ENCODE results near the gene TCF7L1.
"Not testable (repeated sequence)": the region's sequence is repeated elsewhere in the genome, so short reads cannot be mapped to it uniquely, and the experiment has no call there.

TCF7L1 gene, protein sequence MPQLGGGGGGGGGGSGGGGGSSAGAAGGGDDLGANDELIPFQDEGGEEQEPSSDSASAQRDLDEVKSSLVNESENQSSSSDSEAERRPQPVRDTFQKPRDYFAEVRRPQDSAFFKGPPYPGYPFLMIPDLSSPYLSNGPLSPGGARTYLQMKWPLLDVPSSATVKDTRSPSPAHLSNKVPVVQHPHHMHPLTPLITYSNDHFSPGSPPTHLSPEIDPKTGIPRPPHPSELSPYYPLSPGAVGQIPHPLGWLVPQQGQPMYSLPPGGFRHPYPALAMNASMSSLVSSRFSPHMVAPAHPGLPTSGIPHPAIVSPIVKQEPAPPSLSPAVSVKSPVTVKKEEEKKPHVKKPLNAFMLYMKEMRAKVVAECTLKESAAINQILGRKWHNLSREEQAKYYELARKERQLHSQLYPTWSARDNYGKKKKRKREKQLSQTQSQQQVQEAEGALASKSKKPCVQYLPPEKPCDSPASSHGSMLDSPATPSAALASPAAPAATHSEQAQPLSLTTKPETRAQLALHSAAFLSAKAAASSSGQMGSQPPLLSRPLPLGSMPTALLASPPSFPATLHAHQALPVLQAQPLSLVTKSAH

DNA sequence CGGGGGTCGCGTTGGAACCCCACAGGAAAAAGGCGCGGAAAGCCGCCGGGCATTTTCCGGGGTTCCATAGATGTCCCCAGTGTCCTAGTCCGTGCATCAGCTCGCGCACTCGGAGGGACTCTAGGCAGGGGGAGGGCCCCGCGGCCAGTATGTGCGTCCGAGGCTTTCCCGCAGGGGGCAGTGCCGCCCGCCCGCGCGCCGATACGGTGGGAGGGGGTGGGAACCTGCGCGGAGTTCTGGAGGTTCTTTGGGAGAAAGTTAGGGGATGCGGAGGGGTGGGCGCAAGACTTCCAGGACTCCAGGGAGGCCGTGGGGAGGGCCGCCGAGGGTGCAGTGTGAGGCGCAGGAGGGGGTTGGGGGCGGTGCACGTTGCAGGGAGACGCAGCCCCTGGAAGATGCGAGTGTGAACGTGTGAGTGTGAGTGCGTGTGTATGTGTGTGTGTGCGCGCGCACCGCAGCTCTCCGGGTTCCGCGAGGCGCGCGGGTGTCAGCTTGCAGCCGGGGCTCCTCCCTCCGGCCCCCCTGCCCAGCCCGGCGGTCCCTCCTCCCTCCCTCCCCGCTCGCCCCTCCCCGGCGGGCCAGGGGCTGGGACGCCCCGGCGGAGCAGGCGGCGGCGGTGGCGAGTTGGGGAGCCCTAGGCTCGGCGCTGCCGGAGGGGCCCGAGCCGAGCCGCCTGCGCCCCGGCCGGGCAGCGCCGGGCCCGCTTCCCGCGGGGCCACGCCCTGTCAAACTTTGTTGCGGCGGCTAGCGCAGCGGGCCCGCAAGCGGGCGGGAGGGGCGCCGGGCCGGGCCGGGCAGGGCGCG is at the start of gene TCF7L1:
Gene TCF7L1 (plus strand): TSS at position 559 of the 804 bp plus-strand sequence. CDS start 293 bp downstream, outside the sequence.
- DNase-seq, result peak; percentile 94

DNA sequence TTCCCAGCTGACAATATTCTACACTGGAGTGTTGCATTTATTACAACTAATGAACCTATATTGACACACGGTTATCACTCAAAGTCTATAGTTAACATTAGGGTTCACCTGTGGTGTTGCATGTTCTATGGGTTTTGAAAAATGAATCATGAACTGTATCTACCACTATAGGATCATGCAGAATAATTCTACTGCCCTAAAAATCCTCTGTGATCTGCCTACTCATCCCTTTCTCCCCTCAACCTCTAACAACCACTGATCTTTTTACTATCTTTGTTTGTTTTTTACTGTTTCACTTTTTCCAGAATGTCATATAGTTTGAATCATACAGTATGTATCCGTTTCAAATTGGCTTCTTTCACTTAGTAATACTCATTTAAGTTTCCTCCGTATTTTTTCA is 47.6 kb upstream of the TCF7L1 start:
- DNase-seq, result no peak

DNA sequence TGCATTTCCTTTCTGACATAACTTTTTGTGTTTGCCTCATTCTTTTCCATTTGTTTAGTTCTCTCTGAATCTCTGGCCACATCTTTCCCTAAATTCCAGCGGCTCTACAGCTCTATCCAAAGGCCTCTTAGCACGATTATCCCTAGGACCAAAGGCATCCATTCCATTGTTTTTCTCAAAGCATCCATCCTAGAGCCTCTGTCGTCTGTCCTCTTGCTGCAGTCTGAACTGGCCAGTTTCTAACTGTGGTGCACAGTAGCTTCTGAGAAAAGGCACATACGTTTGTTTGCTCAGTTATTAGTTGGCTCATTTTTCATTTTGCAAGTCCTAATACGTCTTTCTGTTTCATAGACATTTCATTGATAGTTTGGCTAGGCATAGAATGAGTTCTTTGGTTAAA is 45.7 kb upstream of the TCF7L1 start:
- no peak for DNase-seq

DNA sequence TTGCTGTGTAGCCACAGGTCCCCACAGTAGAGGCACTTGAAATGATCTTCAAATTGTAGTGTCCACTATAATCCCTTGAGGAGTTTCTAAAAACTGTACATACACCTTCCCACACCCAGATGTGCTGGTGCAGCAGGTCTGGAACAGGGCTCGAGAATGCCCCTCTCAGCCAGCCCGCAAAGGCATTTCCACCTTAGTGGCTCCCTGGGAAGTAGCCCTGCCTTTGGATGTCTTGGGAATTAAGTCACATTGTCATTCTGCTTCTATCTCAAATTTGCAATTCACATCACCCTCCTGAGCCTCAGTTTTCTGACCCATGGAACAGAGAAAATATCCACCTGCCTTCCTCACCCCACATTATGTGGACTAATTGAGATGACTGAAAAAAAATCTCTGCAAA is 44.3 kb upstream of the TCF7L1 start:
- no peak for DNase-seq

DNA sequence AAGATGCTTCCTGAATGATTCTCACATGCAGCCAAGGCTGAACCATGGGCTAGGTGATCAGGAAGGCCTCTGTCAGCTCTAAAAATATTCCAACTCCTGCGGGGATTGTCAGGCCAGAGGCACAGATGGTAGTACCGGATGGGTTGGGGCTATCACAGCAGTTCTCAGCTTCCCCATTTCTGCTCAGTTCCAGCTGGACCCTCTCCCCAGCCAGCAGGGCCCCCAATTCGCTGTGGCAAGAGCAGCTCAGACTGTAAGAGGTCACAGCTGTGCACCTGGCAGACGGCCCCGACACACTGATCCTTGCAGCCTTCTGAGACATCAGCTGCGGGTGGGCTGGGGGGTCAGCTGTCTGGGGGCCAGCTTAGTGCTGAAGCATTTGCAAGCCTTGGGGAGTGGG is 43.6 kb upstream of the TCF7L1 start:
- no peak for DNase-seq

DNA sequence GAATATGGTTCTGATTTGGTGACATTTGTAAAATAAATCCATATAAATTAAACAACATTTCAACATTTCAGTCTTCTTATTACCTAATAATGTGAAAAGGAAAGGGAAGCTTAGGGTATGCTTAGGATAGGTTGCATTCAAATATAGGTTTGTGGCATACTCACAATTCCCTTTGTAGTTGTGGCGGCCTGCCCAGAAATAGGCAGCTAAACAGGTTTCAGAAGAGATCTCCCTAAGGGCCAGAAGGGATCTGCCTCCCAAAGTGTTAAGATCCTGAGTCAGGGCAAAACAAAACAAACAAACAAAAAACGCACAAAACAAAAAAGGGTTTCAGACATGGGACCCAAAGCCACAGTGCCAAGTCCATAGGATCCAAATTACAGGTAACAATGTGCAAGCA is 41.4 kb upstream of the TCF7L1 start:
- no peak for DNase-seq

DNA sequence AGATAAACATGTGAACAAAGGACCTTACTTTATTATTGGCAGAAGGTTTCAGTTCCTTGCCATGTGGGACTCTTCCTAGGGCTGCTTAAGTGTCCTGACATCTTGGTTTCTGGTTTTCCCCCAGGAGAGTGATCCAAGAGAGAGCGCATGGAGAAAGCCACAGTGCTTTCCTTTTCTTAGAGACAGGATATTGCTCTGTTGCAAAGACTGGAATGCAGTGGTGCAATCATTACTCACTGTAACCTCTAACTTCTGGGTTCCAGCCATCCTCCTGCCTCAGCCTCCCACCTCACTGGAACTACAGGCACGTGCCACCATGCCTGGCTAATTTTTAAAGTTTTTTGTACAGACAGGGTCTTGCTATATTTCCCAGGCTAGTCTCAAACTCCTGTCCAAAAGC is 38.1 kb upstream of the TCF7L1 start:
- DNase-seq, result no peak

DNA sequence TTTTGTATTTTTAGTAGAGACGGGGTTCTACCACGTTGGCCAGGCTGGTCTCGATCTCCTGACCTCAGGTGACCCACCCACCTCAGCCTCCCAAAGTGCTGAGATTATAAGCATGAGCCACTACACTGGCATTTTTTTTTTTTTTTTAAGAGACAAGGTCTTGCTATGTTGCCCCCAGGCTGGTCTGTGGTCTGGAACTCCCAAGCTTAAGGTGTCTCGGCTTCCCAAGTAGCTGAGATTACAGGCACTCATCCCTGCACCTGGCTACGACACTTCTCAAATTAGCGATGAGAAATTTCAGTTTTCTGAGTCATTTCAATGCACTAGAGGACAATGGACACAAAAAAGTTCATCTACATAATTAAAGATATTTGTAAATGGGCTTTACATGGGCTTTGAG is 36.6 kb upstream of the TCF7L1 start:
- DNase-seq, result peak; percentile 77

DNA sequence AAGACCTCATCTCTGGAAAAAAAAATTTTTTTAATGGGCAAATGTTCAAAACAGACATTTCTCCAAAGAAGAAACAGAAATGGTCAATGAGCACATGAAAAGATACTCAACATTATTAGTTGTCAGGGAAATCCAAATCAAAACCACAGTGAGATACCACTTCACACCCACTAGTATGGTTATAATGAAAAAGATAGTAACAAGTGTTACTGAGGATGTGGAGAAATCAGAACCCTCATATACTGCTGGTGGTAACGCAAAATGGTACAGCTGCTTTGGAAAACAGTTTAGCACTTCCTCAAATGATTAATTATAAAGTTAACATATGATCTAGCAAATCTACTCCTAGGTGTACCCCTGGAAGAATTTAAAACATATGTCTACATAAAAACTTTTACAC is 29.0 kb upstream of the TCF7L1 start:
- DNase-seq, result no peak

DNA sequence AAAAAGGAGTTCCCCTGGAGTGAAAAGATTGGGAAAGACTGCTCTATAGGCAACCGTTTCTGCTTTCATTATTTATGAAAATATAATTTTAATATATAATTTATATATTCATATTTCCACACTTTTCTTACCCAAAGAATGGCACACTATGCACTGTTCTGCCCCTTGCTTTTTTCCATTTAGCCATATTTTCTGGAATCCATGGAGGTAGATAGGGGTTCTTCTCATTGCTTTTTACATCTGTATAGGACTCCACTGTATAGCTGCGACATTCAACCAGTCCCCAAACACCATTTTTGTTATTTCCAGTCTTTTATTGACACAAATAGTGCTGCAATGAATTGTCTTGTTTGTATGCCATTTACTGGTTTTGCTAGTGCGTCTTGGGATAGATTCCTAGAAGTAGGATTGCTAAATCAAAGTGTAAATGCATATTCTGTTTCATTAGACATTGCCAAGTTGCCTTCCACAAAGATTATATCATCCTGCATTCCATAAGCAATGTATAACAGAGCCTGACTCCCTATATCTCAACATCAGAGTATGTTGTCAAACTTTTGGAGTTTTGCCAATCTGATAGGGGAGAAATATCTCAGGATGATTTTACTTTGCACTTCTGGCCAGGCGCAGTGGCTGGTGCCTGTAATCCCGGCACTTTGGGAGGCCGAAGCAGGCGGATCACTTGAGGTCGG is 26.6 kb upstream of the TCF7L1 start:
- no peak for DNase-seq

DNA sequence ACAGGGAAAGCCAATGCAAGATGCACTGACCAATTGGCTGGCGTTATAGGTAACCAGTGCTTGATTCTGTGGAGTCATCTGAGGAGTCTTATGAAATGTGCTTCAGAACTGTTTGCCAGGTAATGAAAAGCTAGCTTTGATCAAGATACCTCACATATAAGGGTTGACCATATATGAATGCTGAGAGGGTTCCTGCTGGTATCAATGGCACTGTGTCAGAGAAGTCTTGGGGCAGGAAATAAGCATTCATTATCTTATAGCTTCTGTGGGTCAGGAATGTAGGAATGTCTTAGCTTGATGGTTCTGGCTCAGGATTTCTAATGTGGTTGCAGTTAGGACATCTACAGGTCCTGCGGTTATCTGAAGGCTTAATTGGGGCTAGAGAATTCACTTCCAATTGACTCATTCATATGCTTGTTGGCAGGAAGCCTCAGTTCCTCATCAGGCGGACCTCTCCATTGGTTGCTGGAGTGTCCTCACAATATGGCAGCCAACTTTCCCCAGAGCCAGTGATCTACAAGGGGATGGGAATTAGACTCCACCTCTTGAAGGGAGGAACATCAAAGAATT is 22.1 kb upstream of the TCF7L1 start:
- no peak for DNase-seq

DNA sequence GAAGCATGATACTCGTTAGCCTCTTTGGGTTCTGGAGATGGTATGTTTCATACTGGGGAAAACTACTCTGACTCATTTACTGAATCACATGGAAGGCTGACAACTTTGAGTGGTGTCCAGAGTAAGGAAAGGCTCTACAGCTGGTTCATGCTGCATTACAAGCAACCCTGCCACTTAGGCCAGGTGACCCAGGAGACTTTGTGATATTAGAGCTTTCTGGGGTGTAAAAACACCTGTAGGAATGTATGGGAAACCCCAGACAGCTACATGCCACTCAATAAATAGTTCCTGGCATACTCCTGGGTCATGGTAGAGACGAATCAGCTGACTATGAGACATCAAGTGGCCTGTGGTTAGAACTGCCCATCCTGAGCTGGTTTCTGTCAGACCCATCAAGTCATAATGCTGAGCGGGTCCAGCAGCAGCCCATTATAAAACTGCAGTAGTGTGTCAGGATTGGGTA is 21.3 kb upstream of the TCF7L1 start:
- no peak for DNase-seq

DNA sequence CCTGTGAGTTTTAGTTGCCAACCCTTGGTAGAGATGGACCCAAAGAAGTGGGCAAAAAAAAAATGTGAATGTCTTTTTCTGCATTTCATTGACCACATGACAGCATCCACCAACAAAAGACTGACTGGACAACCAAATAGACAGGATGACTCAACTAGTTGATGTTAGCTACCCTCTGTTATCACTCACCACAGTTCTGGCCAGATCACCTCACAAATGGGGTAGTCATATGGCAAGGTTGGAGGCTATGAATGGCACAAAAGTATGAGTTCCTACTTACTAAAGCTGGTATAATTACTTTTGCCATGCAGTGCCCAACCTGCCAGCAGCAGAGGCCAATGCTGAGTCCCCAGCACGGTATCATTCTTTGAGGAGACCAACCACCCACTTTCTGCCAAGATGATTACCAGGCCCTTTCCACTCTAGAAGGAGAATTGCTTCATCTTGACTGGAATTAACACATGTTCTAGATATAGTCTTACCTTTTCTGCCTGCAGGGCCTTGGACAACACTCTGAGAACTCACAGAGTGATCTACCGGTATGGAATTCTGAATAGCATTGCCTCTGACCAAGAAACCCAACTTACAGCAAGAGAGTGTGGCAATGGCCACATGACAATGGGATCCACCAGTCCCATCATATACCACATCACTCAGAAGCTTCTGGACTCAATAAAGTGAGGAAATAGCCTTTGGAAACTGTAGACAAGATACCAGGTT is 20.1 kb upstream of the TCF7L1 start:
- no peak for DNase-seq

DNA sequence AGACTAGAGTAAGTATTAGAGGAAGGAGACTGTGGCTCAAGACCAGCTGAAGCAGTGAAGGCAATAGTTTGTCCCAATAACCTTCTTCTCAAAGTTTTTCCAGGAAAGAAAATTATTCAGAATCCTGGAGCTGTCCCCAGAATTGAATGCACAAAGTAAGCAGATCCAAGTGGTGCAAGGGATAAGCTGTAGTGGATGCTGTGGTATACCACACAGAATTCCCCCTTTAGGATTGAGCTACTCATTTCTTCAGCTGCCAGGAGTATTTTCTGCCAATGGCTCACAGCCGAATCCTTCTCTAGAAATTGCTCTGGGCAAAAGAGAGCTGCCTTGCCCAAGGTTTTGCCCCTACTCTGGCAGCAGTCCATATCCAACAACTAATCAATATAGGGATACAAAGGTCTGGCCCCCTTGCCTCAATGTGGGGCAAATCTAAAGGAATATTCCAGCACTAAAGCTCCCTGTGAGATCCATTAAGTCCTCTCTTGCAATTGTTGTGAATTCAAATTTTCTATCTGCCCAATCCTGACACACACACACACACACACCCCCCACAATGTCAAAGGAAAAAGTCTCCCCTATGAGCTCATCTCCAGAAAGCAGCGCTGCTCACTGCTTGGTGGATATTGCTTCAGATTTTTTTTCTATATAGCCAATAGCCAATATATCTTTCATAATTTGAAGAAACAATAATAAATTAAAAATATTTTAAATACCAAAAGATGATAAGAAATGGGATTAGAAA is 18.4 kb upstream of the TCF7L1 start:
- DNase-seq, result no peak

DNA sequence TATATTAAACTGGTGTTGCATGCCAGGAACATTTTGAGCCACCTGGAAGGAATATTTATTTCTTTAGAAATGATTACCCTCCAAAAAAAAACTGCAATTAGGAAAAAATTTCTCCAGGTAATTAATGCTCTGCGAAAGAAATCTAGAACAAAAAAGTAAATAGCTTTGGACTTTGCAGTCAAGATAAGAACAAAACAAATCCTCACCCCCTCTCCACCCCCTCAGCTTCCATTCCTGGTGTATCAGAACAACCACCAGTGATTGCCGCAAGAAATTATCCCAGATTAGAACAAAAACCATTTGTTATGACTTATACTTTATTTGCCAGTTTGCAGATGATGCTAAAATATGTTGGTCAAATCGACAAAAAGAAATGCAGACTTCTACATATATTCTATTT is 17.0 kb upstream of the TCF7L1 start:
- no peak for DNase-seq

DNA sequence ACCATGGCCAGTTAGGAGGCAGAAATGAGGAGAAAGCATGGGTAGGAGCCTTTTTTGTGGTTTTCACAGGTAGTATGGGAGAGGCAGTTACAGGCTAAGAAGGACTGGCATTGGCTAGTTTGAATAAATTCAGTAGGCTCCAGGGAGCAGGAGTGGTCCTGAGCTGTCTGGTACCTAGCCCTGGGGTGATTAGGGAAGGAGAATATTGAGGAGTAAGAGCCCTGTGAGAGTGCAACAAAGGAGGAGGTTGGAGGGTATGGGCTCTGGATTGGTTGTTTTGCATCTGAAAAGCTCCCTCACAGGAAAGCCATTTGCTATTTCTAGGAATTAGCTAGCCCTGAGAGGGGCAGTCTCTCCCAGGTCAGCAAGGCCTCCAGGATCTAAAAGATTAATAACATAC is 13.3 kb upstream of the TCF7L1 start:
- DNase-seq, result no peak

DNA sequence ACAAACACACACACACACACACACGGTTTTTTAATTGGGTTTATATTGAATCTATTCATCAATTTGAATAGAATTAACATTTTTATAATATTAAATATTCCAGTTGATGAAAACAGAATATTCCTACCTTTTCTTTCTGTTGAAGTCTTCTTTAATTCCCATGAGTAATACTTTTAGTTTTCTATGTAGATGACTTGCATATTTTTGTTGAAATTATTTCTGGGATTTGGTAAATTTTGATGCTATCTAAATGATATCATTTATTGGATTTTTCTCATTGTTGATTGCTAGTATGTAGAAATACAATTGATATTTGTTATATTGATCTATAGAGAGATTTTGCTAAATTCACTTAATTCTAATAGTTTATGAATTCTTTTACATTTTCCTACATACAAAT is 12.8 kb upstream of the TCF7L1 start:
- DNase-seq, result no peak

DNA sequence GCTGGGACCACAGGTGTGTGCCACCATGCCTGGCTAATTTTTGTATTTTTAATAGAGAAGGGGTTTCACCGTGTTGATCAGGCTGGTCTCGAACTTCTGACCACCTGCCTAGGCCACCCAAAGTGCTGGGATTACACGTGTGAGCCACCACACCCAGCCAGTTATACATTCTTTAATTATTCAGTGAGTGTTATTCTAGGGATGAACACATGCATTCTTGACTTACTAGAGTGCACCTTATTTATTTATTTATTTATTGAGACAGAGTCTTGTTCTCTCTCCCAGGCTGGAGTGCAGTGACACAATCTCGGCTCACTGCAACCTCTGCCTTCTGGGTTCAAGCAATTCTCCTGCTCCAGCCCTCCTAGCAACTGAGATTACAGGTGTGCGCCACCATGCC is 6.7 kb upstream of the TCF7L1 start:
- DNase-seq, result not testable (repeated sequence)

DNA sequence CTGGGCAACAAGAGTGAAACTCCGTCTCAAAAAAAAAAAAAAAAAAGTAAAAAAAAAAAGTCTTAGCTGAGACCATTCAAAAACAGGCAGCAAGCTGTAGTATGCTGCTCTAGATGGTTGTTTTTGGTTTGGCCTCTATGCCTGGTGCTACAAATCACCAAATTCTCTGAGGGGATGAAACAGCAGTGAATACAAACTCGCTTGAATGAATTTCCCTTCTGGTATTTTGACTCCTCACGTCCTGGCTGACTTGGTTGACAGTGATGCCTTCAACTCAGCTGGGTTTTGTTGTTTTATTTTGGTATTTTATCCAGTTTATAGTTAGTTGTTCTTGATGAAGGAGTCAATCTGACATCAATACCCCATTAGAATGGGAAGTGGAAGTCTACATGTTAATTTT is 3.3 kb upstream of the TCF7L1 start:
- DNase-seq, result no peak

DNA sequence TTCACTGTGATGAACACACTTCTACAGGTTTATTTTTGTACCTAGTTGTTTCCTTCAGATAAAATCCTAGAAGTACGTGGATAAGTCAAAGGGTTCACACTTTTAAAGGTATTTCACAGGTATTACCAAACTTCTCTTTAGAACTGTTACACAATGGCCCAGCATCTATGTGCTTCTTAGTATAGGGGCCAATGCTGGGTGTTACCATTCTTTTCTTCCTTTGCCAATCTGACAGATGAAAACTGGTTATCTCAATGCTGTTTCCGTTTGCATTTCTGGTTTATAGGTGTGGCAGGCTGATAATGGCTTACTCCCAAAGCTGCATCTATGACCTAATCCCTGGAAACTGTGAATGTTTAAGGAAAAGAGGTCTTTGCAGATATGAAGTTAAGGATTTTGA is 2.8 kb upstream of the TCF7L1 start:
- no peak for DNase-seq

DNA sequence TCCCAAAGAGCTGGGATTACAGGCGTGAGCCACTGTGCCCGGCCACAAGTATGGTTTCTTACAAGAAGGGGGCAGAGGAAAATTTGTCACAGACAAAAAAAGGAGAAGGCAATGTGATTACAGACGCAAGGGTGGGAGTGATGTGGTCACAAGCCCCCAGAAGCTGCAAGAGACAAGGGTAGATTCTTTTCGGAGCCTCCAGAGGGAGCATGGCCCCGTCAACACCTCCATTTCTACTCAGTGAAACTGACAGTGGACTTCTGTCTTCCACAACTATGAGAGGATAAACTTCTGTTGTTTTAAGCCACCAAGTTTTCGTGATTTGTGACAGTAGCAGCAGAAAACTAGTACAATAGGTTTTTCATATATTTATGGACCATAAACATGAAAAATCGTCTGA is 2.1 kb upstream of the TCF7L1 start:
- no peak for DNase-seq
